Cortex of kidney (tissue), 1 donor: ENCODE results near the gene MYL9.

Experiments used
- DNase-seq: peaks from one replicate; lab custom pipeline; 2025; lab: John Stamatoyannopoulos, UW

MYL9 gene

DNA sequence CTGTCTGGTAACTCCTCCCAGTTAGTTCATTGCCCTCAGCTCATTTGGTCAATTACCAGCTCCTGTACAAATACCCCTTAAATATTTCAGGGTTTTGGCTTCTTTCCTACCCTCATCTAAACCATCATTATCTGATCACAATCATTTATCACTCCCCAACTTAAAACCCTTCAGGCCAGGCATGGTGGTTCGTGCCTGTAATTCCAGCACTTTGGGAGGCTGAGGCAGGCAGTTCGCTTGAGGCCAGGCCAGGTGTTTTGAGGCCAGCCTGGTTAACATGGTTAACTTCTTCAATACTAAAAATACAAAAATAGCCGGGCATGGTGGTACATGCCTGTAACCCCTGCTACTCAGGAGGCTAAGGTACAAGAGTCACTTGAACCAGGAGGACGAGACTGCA, 41.5 kb downstream of the MYL9 start:
- DNase-seq = no peak

DNA sequence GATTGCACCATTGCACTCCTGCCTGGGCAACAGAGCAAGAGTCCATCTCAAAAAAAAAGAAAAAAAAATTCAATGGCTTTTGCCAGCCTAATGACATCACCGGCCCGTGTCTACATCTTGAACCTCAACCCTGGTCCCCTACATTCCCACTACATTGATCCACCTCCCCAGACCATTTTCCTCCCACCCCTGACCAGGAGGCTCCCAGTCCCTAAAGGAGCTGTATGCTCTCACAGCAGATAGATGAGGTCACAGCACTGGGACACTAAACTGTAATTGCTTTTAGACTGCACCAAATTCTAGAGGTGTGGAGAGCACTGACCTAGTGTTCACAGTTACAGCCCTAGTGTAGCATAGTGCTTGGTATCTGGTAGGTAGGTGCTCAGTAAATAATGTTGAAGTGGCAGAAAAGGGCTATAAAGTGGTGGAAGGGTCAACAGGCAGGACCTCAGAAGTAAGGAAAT, 42.7 kb downstream of the MYL9 start:
- no peak for DNase-seq

DNA sequence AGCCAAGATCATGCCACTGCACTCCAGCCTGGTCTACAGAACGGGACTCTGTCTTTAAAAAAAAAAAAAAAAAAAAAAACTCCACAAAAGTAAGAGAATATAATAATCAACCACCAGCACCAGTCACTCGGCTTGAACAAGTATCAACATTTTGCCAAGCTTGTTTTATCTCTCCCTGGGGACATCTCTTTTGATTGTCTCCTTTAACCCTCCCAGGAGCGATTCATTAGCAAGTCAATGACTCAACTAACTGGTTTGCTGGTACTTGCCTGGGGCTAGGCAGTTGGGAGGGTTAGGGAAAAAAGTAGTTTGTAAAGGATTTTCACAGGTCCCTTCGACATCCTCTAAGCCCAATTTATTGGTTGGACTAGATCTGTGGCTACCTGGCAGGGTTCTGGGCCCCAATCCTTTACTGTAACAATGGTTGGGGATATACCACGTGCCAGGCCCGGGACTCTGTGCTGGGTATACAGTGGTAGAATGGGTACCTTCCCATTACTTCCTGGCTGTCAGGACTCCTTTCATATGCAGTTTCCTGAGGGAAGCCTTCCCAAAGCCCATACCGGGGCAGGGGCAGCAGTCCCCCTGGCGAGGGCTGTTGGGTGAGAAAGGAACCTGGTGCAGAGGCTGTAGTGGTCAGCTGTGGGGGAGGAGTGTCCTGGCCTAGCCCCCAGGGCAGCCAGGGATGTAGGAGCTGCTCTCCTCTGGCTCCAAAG, 44.2 kb downstream of the MYL9 start:
- no peak for DNase-seq

DNA sequence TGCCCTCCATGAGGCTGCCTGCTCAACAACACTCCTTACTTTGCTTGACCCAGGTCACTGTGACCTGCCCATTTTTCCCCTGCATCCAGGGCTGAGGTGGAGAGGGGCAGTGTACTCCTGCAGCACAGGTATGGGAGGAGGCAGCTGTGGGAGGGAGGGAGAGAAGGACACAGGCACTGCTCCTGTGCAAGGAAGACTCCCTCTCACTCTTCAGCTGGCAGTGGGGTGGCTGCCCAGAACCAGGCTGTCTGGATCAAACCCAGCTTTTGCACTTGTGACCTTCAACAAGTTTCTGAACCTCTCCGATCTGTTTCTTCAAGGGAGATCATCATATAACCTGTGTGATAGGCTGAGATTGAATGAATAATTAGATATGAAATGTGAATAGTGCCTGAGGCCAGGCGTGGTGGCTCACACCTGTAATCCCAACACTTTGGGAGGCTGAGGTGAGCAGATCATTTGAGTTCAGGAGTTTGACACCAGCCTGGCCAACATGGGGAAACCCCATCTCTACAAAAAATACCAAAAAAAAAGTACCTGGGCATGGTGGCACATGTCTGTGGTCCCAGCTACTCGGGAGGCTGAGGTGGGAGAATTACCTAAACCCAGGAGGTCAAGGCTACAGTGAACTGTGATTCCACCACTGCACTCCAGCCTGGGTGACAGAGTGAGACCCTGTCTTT, 46.2 kb downstream of the MYL9 start:
- no peak for DNase-seq

DNA sequence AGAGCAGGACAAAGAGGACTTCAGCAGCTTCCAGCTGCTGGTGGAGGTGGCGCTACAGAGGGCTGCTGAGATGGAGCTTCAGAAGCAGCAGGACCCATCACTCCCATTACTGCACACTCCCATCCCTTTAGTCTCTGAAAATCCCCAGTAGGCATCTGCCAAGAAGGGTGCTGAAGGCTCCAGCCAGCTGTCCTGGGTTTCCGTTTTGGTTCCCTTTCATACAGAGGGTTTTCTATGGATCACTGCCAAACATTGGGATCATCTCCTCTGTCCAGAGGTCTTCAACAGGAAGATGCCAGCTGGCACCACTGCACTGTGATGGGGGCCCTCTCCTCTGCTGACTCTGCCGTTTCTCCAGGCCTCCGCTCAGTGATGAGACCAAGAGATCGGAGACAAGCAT, 50.0 kb downstream of the MYL9 start:
- DNase-seq = no peak

DNA sequence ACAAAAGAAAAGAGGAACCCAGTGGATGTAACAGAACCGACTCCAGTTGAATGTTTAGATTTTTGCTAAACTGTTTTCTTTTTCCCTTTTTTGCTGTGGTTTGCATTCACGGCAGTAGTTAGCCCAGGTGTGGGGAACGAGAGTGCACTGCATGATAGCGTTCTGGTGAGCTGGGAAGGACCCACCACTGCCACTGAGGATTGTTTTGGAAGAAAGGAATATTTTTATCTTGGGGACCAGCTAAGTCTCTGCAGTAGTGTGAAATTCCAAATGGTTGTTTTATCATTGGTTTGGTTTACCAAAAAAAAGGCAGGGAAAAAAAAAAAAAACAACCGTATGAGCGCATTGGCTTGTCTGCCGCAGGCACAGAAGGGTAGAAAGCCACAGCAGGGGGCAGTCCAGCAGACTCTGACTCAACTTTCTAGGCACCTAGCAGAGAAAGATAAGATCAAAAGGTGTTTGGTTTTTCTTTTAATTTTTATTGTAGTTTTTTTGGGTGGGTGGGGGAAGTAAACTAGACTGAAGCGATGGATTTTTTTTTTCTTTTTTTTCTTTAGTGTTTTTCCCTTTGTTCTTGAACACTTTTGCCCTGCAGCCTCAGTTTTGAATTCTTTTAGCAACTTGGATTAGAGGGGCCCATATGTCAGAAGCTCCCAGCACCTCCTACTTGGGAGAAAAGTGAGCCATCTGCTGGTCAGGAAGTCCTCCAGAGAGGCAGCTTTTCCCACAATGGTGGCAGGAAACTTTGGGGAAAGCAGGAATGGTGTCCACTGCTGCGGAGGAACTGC, 50.7 kb downstream of the MYL9 start:
- DNase-seq = no peak

DNA sequence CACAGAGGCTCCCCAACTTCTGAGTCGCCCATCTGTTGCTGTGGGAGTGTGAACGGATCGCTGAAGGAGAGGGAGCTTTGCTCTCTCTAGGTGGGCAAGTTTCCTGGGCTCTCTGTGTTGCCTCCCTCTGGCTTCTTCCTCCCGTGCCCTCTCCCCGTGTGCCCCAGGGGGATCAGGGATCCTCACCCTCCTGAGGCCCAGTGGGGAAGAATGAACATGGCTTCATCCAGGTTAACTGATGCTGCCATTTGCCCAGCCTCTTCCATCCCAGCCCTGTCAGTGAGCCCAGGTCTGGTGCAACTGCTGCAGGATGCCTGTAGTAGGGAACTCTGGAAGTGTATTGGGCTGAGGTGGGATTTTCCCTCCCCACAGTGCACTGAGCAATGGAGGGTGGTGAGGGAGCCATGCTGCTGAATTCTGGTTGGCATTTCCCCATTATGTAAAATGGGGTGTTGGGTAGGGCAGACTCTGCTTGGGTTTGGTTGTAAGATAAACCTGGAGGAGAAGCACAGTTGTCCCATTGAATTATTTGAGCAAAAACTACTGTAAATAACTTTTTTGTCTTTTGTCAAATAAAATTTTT, 52.1 kb downstream of the MYL9 start:
- DNase-seq = no peak

DNA sequence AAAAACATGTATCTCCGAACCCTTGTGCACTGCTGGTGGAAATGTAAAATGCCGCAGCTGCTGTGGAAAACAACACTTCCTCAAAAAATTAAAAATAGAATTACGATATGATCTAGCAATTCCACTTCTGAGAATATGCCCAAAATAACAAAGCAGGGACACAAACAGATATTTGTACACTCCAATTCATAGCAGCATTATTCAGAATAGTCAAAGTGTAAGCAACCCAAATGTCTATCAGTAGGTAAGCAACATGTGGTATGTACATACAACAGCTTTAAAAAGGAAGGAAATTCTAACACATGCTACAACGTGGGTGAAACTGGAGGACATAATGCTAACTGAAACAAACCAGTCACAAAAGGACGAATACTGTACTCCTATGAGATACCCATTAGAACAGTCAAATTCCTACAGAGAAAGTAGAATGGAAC, 58.6 kb downstream of the MYL9 start:
- no peak for DNase-seq
